K562 (cell line): ENCODE measurements around the gene PRDX4. TPM values are rescaled to one million over a fixed set of nuclear protein-coding genes. Genes with fewer than 3 reads are reported as not detected.
A peak's percentile ranks its signal among the peaks of the same experiment; 100 is the strongest.

Experiments
- ARNT ChIP-seq, 2 experiments: fragments of 450-650 bp; IDR thresholded peaks; 2 replicates each; pipeline ENCODE4 v1.6.1; 2016; ENCODE audit warnings: mild to moderate bottlenecking in 1 of 2
- ATF1 ChIP-seq, 2 experiments: fragments of 450-650 bp in 1 of 2; IDR thresholded peaks; 2 replicates each; pipeline ENCODE4 v1.6.1; 2016; ENCODE audit warnings: missing compliant biosample characterization in 1 of 2, missing genetic modification characterization in 1 of 2
- BDP1 ChIP-seq: IDR thresholded peaks from 3 replicates; pipeline ENCODE4 v1.6.1; 2011; ENCODE audit not compliant: insufficient read length, insufficient read depth
- CCAR2 ChIP-seq: fragments of 200-400 bp; formaldehyde crosslinking; IDR thresholded peaks from 2 replicates; pipeline ENCODE4 v1.6.1; 2017; ENCODE audit warnings: mild to moderate bottlenecking, low read depth, low read length
- CREB5 ChIP-seq: fragments of 250-450 bp; sonication (Bioruptor Pico); IDR thresholded peaks from 2 replicates; pipeline ENCODE4 v1.5.0; 2020; ENCODE audit warnings: mild to moderate bottlenecking
- GABPA ChIP-seq: fragments of 200-800 bp; sonication (Bioruptor generic); conservative IDR thresholded peaks from 2 replicates; pipeline ENCODE4 v1.6.1; 2016; ENCODE audit warnings: low read depth, missing genetic modification characterization, missing compliant biosample characterization
- MBD1 ChIP-seq: fragments of 250-450 bp; sonication (Bioruptor Pico); IDR thresholded peaks from 2 replicates; pipeline ENCODE4 v1.8.0; 2022; ENCODE audit warnings: inconsistent platforms
- MEIS2 ChIP-seq: fragments of 450-650 bp; IDR thresholded peaks from 2 replicates; pipeline ENCODE4 v1.6.1; 2014; ENCODE audit warnings: mild to moderate bottlenecking; ENCODE audit not compliant: partially characterized antibody
- MGA ChIP-seq: fragments of 450-650 bp; IDR thresholded peaks from 2 replicates; pipeline ENCODE4 v1.6.1; 2016; ENCODE audit warnings: mild to moderate bottlenecking, moderate library complexity
- PHB2 ChIP-seq: fragments of 450-650 bp; IDR thresholded peaks from 2 replicates; pipeline ENCODE4 v1.6.1; 2017; ENCODE audit warnings: low read depth
- SREBF2 ChIP-seq: sonication (generic); formaldehyde crosslinking; IDR thresholded peaks from 2 replicates; pipeline ENCODE4 v1.4.0; 2020; ENCODE audit warnings: mild to moderate bottlenecking, missing genetic modification reagents
- TAF9B ChIP-seq: fragments of 450-650 bp; IDR thresholded peaks from 2 replicates; pipeline ENCODE4 v1.6.1; 2018; ENCODE audit warnings: mild to moderate bottlenecking; ENCODE audit not compliant: partially characterized antibody
- ZZZ3 ChIP-seq: fragments of 450-650 bp; IDR thresholded peaks from 2 replicates; pipeline ENCODE4 v1.6.1; 2016; ENCODE audit warnings: antibody characterized with exemption, mild to moderate bottlenecking, moderate library complexity
- polyA plus RNA-seq, 8 experiments: library from polyadenylated mRNA; depleted of rRNA in 4 of 8; stranded (reverse) in 5 of 8; unstranded in 3 of 8; fragments of >200 nt; fragmentation: Nextera tagmentation in 2 of 8; fragmentation: Illumina TruSeq in 1 of 8; extraction: Ambion mirVana in 2 of 8; extraction: Trizol in 1 of 8; gene quantifications; 2 replicates each; pipeline versions ENCODE4 v1.2.1 to v1.2.3, GENCODE V29; 2011 to 2014; ENCODE audit warnings: inconsistent platforms in 1 of 8, missing spikeins in 1 of 8
- total RNA-seq, 7 experiments: library from RNA; depleted of rRNA in 6 of 7; stranded (reverse); fragments of >200 nt in 6 of 7; fragmentation: Illumina TruSeq in 2 of 7; extraction: Trizol in 2 of 7; gene quantifications; 2 replicates each; pipeline versions ENCODE4 v1.2.1 to v1.2.3, GENCODE V29; 2011 to 2021; ENCODE audit warnings: low replicate concordance in 1 of 7

Gene PRDX4
- total and polyA plus RNA-seq, 9 of the 15 experiments (the other 6 are each of a cell fraction or from before 2014, with no cell fraction given): 28.6 to 253 (median 153) TPM

- no peak for TF ChIP-seq CREB5
- TF ChIP-seq PHB2: no peak
- peak; percentile 15 for TF ChIP-seq MEIS2
- TF ChIP-seq ATF1 (CRISPR knock-in tag; IDR thresholded peaks at IDR 0.05): no peak
- TF ChIP-seq ATF1 (tag; IDR thresholded peaks at IDR 0.05): peak; percentile 31; the same call in 1 of the 2 replicates
- no peak for TF ChIP-seq MBD1
- TF ChIP-seq MGA: peak; percentile 92
- no peak for TF ChIP-seq ZZZ3
- no peak for TF ChIP-seq BDP1
- no peak for TF ChIP-seq GABPA
- TF ChIP-seq ARNT (IDR thresholded peaks at IDR 0.05): no peak
- TF ChIP-seq SREBF2 (CRISPR knock-in tag): no peak
- peak; percentile 42 for TF ChIP-seq TAF9B
- no peak for TF ChIP-seq CCAR2
Measured at GRCh38 chrX:23667239-23668177, at the start of gene PRDX4 (continued).
